ENCODE data around the gene FAM241B.

FAM241B gene

DNA sequence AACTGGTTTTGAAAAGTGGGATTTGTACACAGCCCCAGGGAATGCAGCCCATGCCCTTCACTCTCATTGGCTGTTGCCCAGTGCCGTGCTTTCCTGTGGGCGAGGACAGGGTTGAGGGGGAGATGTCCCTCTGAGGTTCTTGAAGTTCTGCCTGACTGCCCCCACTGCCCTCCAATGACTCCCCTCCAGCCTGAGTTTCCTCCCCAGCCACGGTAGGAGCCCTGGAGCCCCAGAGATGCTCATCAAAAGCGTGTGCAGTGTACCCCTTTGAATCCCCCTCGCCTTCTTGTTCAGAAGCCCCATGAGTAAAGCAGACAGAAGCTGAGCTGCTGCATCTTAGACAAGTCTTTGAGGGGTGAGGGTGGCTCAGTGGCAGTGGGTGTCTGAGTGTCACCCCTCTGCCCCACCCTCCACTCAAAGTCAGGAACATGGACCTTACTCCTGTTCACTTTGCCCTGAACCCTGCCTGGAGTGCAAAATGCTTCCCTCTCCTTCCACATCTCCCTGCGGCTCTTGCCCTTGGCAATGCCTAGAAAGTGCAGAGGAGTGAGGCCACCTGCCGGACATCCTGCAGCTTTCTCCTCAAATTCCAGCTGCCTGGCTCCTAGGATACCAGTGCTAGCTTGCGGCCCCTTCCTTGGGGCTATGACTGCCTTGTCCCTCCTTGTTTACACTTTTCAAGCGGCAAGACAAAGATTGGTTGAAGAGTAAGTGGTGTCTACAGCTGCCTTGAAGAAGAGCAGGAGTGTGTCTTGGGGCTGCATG lies 19.9 kb downstream of the FAM241B start:
- DNase-seq = no peak

- no peak for DNase-seq
Measured at GRCh38 chr10:69650589-69651261, 20.7 kb downstream of the FAM241B start.

GRCh38 chr10:69651362-69651761 lies 21.3 kb downstream of the FAM241B start:
- DNase-seq = no peak

- DNase-seq = no peak
Measured at GRCh38 chr10:69652111-69652856, 22.2 kb downstream of the FAM241B start.

- no peak for DNase-seq
Measured at GRCh38 chr10:69652857-69653199, 22.8 kb downstream of the FAM241B start.

DNA sequence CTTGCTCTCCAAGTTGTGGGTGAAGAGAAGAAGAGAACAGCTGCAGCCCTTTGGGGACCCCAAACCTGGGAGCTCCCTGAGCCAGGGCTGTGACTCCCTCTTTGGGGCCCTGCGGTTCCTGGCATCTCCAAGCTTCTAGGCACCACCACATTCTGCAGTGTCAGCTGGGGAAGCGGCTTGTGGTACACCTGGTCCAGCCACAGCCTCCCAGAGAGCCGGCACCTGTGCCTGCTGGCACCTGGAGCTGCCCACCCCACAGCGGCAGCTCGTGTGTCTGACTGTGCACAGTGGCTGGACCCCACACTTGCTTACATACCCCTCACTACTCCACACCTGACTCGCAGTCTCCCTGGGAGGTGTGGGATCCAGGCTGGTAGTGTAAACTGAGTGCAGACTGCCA lies 23.5 kb downstream of the FAM241B start:
- no peak for DNase-seq

DNA sequence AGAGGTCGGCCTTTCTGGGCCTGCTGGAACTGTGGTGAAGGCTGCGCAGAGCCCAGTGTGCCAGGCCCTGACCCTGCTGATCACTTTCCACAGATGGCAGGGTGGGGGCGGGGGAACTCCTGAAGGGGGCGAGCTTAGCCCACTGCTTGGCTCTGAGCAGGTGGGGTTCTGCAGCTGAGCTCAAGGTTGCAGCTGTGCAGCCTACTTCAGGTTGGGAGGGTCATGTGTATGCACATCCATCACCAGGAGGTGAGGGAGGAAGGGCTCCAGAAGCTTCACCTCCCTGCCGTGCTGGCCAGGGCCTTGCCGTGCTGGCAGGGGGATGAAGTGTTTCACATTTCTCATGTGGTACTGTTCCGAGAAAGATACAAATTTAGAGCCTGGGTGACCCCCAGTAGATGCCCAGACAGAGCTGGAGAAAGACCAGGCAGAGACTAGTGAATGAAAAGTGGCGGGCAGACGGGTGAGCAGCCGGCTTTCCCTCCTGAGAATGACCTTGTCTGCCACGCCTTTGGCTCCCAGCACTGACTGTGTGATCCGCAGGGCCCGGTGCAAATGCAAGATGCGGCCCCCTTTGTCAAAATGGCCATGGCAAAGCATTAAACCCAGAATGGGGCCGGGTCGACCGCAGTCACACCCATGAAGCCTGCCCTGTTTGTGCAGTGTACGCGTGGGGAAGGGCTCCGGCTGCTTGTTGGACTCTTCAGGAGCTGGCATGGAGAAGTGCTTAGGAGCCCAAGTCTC lies 25.2 kb downstream of the FAM241B start:
- no peak for DNase-seq

DNA sequence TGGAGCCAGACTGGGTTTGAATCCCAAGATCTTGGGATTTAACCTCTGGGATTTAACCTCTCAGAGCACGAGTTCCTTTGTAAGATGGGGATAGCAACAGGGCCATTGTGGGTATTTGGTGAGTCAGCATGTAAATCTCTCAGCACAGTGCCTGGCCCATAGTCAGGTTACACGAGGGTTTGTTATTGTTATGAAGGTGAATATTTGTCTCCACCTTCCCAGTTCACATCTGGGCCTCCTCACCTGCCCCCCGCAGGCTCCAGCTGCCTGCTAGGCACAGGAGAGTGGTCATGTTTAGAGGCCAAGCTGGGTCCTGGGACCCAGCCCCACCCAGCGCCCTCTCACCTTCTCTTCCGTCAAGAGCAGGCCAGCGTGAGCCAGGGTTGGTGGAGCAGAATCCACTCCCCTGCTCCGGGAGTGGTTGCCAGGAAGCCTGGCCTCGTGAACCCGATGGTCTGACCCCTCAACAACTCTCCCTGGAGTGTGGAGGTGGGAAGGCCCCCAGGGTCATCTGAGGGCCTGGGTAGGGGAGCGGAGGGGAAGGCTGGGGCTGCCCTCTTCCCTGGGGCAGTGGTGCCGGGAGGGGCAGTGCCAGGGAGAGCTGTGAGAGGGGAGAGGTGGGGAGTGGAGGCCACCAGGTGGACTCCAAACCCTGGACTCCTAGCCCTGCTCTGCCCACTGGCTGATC lies 26.0 kb downstream of the FAM241B start:
- DNase-seq = no peak

DNA sequence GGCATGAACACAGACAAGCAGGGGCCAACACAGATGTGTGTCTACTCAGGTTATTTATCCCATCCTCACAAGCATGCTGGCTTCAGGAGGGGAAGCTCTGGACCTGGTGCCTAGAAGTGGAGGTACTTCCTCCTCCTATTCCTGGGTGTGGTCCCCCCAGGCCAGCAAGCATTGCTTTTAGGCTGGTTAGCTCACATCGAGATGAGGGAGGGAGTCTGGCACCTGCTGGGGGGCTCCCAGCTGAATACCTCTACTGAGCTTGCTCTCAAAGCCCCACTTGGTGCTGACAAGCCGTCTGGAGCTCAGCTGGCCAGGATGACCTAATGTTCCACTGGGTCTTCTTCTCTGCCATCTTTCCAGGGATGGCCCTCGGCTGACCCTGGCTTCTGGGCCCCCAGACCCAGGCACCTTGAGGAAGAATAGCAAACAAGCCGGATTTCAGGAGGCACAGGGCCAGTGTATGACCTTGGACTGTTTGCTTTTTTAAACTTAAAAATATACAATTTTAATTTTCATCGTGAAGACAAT lies 26.8 kb downstream of the FAM241B start:
- DNase-seq = no peak

DNA sequence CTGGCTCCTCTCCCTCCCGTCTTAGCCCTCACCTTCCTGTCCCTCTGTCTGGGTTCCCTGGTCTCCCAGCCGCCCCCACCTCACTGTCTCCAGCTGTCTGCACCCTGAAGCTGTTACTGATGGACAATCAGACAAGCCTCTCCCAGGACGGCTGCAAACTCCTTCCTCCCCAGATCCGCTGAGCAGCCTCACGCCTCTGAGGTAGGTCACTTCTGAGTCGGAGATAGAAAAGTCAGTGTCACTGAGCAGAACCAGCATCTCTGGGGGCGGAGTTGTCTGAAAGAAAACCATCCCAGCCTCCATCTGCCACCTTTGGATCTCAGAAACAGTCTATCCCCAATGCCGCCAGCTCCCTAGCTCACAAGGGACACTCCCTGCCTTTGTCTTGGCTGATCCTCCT lies 27.4 kb downstream of the FAM241B start:
- DNase-seq = no peak

DNA sequence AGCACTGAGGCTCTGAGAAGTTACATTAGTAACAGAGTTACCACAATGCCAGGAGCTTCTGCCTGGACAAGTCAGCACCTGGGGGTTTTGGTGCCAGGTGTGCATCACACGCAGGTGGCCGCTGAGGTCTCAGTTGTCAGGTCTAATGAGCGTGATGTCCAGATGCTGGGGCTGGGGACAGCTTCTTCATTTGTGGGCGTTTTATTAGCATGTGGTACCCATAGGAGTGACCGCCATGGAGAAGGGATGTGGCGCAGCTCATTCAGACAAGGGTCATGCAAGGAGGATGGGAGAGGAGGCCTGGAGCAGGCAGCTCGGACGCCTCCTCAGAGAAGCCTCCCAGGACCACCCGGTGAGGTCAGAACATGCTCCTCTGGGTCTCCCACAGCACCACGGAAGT lies 27.8 kb downstream of the FAM241B start:
- no peak for DNase-seq

DNA sequence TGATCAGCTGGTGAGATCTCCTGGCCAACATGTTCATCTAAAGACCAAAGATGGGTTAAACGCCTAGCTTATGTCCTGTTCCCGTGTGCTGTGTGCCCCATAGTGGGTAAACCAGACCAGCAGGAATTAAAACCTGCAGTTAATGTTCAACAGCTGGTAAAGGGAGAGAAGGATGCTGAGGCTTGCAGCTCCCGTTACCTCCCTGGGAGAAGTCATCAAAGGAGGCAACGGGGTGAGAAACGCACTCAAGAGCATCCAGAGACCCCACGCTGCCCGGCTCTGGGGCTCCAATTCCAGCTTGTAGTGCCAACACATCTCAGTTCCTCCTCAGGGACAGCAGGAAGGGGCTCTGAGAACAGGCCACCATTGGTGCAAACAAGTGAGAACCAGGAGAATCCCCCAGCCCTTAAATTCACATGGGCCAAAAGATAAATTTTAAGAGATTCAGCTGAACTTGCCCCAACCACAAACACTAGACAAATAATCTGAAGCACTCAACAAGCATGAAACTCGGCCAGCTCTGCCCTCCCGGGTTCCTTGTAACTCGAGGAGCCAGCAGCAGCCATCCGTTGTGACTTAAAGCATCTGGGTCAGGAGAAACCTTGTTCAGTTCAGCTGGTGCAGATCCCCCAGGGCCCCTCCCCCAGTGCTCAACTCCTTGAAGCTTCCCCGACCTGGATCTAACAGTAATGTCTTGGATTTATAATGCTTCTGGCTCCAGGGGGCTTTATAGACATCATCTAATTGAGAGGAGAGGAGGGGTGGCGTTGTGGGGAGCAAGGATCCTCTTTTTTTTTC lies 29.4 kb downstream of the FAM241B start:
- no peak for DNase-seq

GRCh38 chr10:69660296-69660695 lies 30.2 kb downstream of the FAM241B start:
- DNase-seq = no peak

- no peak for DNase-seq
Measured at GRCh38 chr10:69661414-69662172, 31.5 kb downstream of the FAM241B start.

DNA sequence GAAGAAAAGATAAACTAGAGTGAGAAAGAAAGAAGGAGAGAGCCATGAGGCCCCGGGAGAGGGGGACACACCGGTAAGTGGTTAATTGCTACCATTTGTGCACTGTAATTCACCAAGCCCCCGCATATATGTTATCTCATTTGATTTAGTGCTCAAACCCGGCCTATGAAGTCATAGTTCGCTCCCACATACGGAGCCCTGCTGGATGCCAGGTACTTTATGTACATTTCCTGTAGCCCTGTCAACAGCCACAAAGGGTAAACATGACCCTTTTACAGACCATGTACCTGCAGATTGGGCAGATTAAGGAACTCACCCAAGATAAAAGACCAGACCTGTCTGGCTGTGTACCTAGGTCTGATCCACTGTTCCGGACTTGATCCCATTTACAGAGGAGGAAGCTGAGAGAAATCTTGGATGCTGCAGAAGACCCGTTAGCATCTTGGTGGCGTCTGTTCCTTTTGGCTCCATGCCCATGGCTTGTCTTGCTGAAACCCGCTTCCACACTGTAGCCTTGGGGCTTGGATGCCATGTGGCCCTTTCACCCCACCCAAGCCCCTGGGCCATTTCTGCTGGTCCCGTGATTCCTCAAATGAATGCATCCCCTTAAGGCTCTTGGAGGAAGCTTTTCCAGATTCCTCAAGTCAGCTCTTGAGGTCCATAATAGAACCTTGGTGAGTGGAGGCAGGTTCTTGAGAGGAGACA lies 32.3 kb downstream of the FAM241B start:
- no peak for DNase-seq

DNA sequence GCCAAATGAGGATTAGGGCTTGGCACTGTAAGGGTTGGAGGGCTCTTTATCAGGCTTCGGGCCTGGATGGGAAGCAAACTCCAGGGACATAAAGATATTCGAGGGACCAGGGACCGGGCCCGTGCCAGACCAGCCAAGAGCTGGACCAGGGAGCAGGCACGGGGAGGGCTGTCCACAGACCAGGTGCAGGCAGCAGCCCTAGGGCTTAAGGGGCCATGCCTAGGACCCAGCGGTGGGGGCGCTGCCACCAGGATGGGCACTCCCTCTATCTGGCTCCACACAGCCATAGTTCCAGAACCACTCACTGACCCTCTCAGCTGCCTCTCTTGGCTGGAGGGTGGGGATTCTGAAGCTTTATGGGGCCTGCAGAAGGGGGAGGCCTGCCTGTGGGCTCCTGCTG lies 32.9 kb downstream of the FAM241B start:
- no peak for DNase-seq

GRCh38 chr10:69663369-69663947 lies 33.4 kb downstream of the FAM241B start:
- DNase-seq = no peak

GRCh38 chr10:69665474-69666320 lies 35.6 kb downstream of the FAM241B start:
- DNase-seq = no peak

GRCh38 chr10:69666756-69667155 lies 36.7 kb downstream of the FAM241B start:
- DNase-seq = no peak
